ENCODE data around the gene PTBP2.

DNA sequence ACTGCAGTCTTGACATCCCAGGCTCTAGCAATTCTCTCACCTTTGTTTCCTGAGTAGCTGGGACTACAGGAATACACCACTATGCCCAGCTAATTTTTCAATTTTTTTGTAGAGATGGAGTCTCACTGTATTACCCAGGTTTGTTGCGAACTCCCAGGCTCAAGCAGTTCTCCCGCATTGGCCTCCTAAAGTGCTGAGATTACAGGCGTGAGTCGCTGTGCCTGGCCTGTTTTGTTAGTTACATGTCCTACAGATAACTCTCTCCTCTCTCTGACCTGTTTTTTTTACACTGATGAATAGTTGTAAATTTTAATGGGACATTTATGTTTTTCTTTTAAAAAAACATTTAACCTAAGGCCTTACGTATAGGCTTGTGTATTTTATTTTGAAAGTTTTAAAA is 19.8 kb downstream of the PTBP2 start:
- TF ChIP-seq EZH2 (IDR thresholded peaks at IDR 0.05; ENCODE audit: borderline replicate concordance, insufficient read depth, low read depth, low read length, poor library complexity, severe bottlenecking), result no peak
- TF ChIP-seq, protein P1, sequence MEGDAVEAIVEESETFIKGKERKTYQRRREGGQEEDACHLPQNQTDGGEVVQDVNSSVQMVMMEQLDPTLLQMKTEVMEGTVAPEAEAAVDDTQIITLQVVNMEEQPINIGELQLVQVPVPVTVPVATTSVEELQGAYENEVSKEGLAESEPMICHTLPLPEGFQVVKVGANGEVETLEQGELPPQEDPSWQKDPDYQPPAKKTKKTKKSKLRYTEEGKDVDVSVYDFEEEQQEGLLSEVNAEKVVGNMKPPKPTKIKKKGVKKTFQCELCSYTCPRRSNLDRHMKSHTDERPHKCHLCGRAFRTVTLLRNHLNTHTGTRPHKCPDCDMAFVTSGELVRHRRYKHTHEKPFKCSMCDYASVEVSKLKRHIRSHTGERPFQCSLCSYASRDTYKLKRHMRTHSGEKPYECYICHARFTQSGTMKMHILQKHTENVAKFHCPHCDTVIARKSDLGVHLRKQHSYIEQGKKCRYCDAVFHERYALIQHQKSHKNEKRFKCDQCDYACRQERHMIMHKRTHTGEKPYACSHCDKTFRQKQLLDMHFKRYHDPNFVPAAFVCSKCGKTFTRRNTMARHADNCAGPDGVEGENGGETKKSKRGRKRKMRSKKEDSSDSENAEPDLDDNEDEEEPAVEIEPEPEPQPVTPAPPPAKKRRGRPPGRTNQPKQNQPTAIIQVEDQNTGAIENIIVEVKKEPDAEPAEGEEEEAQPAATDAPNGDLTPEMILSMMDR (IDR thresholded peaks at IDR 0.05), result no peak

Data from B cell (primary cell).